ENCODE data around the gene CIB4.

Gene CIB4

DNA sequence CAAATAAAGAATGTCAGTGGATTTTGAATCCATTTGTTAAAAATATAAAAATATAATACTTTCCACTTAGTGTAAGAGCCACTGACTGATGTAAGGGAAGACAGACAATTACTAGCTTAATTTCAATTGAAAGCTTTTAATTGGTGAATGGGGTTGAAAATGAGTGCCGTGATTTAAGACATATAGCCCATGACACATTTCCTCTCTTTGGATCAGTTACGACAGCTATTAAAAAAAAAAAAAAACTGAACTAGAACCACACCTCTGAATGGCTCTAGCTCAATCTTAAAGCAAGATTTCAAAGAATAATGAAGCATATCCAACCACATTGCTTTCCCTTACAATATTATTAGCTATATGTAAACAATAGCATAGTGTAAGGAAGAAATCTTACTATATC, 44.0 kb downstream of the CIB4 start:
- Histone ChIP-seq H3K27me3 (ENCODE audit: insufficient read depth, low read length, poor library complexity) (peaks cover 5% of the 10 kb centered on the region), H3K9me3 (ENCODE audit: insufficient read depth, low read length, severe bottlenecking) (no peaks in the 10 kb centered on the region), H3K36me3 (ENCODE audit: insufficient read depth, low read length) (no peaks in the 10 kb centered on the region), H2AFZ (ENCODE audit: low read depth, low read length) (no peak overlapping the region), H3K4me2 (ENCODE audit: insufficient read depth, low read length) (no peak overlapping the region), H3K4me1 (ENCODE audit: insufficient read depth, low read length) (no peaks in the 10 kb centered on the region), H3K27ac (ENCODE audit: low read length) (no peak overlapping the region), H3K79me2 (ENCODE audit: insufficient read depth, low read length) (no peaks in the 10 kb centered on the region), H3K9ac (ENCODE audit: low read depth, low read length) (no peak overlapping the region), H3K4me3 (ENCODE audit: low read depth in 1 of 2, low read length in 2 of 2) (no peak overlapping the region), H4K20me1 (ENCODE audit: insufficient read depth, low read length) (no peaks in the 10 kb centered on the region)
- no peak for TF ChIP-seq EZH2 (IDR thresholded peaks at IDR 0.05; ENCODE audit: borderline replicate concordance, low read depth, low read length, severe bottlenecking)
- TF ChIP-seq, protein P1, sequence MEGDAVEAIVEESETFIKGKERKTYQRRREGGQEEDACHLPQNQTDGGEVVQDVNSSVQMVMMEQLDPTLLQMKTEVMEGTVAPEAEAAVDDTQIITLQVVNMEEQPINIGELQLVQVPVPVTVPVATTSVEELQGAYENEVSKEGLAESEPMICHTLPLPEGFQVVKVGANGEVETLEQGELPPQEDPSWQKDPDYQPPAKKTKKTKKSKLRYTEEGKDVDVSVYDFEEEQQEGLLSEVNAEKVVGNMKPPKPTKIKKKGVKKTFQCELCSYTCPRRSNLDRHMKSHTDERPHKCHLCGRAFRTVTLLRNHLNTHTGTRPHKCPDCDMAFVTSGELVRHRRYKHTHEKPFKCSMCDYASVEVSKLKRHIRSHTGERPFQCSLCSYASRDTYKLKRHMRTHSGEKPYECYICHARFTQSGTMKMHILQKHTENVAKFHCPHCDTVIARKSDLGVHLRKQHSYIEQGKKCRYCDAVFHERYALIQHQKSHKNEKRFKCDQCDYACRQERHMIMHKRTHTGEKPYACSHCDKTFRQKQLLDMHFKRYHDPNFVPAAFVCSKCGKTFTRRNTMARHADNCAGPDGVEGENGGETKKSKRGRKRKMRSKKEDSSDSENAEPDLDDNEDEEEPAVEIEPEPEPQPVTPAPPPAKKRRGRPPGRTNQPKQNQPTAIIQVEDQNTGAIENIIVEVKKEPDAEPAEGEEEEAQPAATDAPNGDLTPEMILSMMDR (IDR thresholded peaks at IDR 0.05; ENCODE audit: borderline replicate concordance, extremely low read depth, low read length, poor library complexity, severe bottlenecking), result no peak
- no peak for DNase-seq
- no peak for ATAC-seq (ENCODE audit: insufficient read depth, low read depth)

DNA sequence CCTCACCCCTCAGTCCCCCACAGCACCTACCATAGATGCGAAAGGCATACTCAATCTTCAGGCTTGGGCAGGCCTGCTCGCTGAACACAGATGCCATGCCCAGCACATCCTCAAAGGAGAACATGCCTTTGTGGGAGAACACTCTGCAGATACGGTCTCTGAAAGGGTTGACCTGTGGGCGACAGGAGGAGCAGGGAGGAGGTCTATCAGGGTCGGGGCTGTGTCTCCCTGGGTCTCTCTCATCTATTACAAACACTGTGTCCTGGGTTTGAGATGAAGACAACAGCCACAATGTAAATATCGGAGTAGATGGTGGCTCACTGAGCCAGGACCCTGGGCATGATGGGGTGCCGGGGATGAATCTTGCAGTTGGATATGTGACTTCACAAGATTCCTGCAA, 46.0 kb downstream of the CIB4 start:
- Histone ChIP-seq H3K36me3 (ENCODE audit: insufficient read depth, low read length) (no peaks in the 10 kb centered on the region), H3K27me3 (ENCODE audit: insufficient read depth, low read length, poor library complexity) (peaks cover 5% of the 10 kb centered on the region), H3K4me3 (ENCODE audit: low read depth in 1 of 2, low read length in 2 of 2) (no peak overlapping the region), H3K9me3 (ENCODE audit: insufficient read depth, low read length, severe bottlenecking) (no peaks in the 10 kb centered on the region), H3K27ac (ENCODE audit: low read length) (no peak overlapping the region), H3K79me2 (ENCODE audit: insufficient read depth, low read length) (no peaks in the 10 kb centered on the region), H4K20me1 (ENCODE audit: insufficient read depth, low read length) (no peaks in the 10 kb centered on the region), H2AFZ (ENCODE audit: low read depth, low read length) (no peak overlapping the region), H3K4me2 (ENCODE audit: insufficient read depth, low read length) (no peak overlapping the region), H3K4me1 (ENCODE audit: insufficient read depth, low read length) (no peaks in the 10 kb centered on the region), H3K9ac (ENCODE audit: low read depth, low read length) (no peak overlapping the region)
- ATAC-seq (ENCODE audit: insufficient read depth, low read depth), result no peak
- no peak for DNase-seq
- no peak for TF ChIP-seq EZH2 (IDR thresholded peaks at IDR 0.05; ENCODE audit: borderline replicate concordance, low read depth, low read length, severe bottlenecking)
- TF ChIP-seq, protein P1 (IDR thresholded peaks at IDR 0.05; ENCODE audit: borderline replicate concordance, extremely low read depth, low read length, poor library complexity, severe bottlenecking), result no peak

- Histone ChIP-seq H3K4me2 (ENCODE audit: insufficient read depth, low read length) (no peak overlapping the region), H3K4me1 (ENCODE audit: insufficient read depth, low read length) (no peaks in the 10 kb centered on the region), H2AFZ (ENCODE audit: low read depth, low read length) (no peak overlapping the region), H3K4me3 (ENCODE audit: low read depth in 1 of 2, low read length in 2 of 2) (no peak overlapping the region), H3K27ac (ENCODE audit: low read length) (no peak overlapping the region), H3K9me3 (ENCODE audit: insufficient read depth, low read length, severe bottlenecking) (no peaks in the 10 kb centered on the region), H3K36me3 (ENCODE audit: insufficient read depth, low read length) (no peaks in the 10 kb centered on the region), H4K20me1 (ENCODE audit: insufficient read depth, low read length) (no peaks in the 10 kb centered on the region), H3K27me3 (ENCODE audit: insufficient read depth, low read length, poor library complexity) (no peaks in the 10 kb centered on the region), H3K79me2 (ENCODE audit: insufficient read depth, low read length) (no peaks in the 10 kb centered on the region), H3K9ac (ENCODE audit: low read depth, low read length) (no peak overlapping the region)
- ATAC-seq (ENCODE audit: insufficient read depth, low read depth) (no peak), DNase-seq (no peak)
- TF ChIP-seq EZH2 (IDR thresholded peaks at IDR 0.05; ENCODE audit: borderline replicate concordance, low read depth, low read length, severe bottlenecking), result no peak
- TF ChIP-seq, protein P1 (IDR thresholded peaks at IDR 0.05; ENCODE audit: borderline replicate concordance, extremely low read depth, low read length, poor library complexity, severe bottlenecking), result no peak
Measured at GRCh38 chr2:26591619-26592505, 49.3 kb downstream of the CIB4 start.

All from DND-41 (cell line).